ENCODE data around the gene SEMA5A. TPM values are rescaled to one million over a fixed set of nuclear protein-coding genes. Genes with fewer than 3 reads are reported as not detected.

SEMA5A gene
- total and polyA plus RNA-seq, 2 of the 8 experiments (the other 6 are each of a cell fraction or from before 2014, with no cell fraction given): 5.3 to 8.9 TPM

DNA sequence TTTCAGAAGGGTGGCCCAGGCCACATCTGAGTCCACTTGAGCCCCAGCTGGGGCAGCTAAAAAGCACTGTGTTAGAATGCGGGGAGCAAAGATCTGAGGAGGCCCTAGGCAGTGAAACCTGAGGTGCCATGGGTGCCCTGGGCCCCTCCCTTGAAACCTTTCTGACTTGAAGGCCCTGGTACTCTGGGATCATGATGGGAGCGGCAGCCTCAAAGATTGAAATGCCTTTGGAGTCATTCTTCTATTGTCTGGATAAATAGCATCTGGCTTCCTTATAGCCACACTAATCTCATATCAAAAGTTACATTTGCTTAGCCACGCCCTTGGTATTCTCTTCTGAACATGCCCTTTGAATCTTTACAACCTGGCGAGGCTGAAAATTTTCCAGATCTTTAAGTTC, 7.7 kb upstream of the SEMA5A start:
- Histone ChIP-seq H3K36me3 (ENCODE audit: control insufficient read depth in 2 of 4, insufficient read depth in 4 of 4, low read length in 3 of 4) (peaks cover 3 to 10% (median 7%) of the 10 kb centered on the region in 4 experiments), H2AK5ac (ENCODE audit: low read depth, low read length) (no peak overlapping the region), H3K56ac (replicated peaks; ENCODE audit: insufficient read length, low read depth, low read length) (no peak overlapping the region), H3K23ac (ENCODE audit: insufficient read length) (no peak overlapping the region), H3K9me3 (ENCODE audit: insufficient read depth in 2 of 2, low read depth in 1 of 2, low read length in 1 of 2) (no peaks in the 10 kb centered on the region), H3K4me2 (ENCODE audit: insufficient read depth in 1 of 2, low read depth in 2 of 2, low read length in 2 of 2) (no peak overlapping the region), H3K9ac (replicated peaks in 1 of 4; ENCODE audit: extremely low read depth in 1 of 4, low read depth in 3 of 4, low read length in 3 of 4) (no peak overlapping the region), H3K4me1 (replicated peaks in 1 of 4; ENCODE audit: control insufficient read depth in 3 of 4, insufficient read depth in 4 of 4, low read length in 3 of 4) (peaks cover 0 to 3% (median 0%) of the 10 kb centered on the region in 4 experiments; a peak in 1 of 7 replicates), H3K27ac (ENCODE audit: low read depth, low read length) (no peak overlapping the region), H3K14ac (ENCODE audit: insufficient read length) (no peak overlapping the region), H2BK5ac (ENCODE audit: low read depth, low read length) (no peak overlapping the region), H4K5ac (ENCODE audit: insufficient read length, low read depth, low read length) (no peak overlapping the region), H3K79me1 (ENCODE audit: low read depth, low read length) (no peaks in the 10 kb centered on the region), H3K4ac (replicated peaks; ENCODE audit: insufficient read length, low read depth, low read length) (no peak overlapping the region), H3K79me2 (ENCODE audit: control insufficient read depth in 1 of 2, insufficient read depth in 2 of 2, low read length in 2 of 2) (no peaks in the 10 kb centered on the region), H3K23me2 (ENCODE audit: low read depth, low read length) (no peaks in the 10 kb centered on the region), H3K4me3 (ENCODE audit: extremely low read depth in 1 of 4, insufficient read depth in 2 of 4, low read depth in 3 of 4, low read length in 4 of 4) (no peak overlapping the region), H2AFZ (ENCODE audit: low read length) (no peak overlapping the region), H3K27me3 (replicated peaks in 1 of 4; ENCODE audit: control insufficient read depth in 3 of 4, extremely low read depth in 1 of 4, insufficient read depth in 3 of 4, low read length in 3 of 4) (no peaks in the 10 kb centered on the region), H4K91ac (replicated peaks; ENCODE audit: insufficient read length, low read length) (no peak overlapping the region), H2BK15ac (ENCODE audit: low read length) (no peak overlapping the region), H4K8ac (ENCODE audit: extremely low read depth, insufficient read depth, low read length) (no peak overlapping the region), H2BK20ac (ENCODE audit: low read length) (no peak overlapping the region), H4K20me1 (replicated peaks in 1 of 2; ENCODE audit: control insufficient read depth in 1 of 2, insufficient read depth in 2 of 2, low read length in 2 of 2) (no peaks in the 10 kb centered on the region), H2BK120ac (replicated peaks; ENCODE audit: low read depth, low read length) (no peak overlapping the region), H2BK12ac (ENCODE audit: low read depth, low read length) (no peak overlapping the region), H3K18ac (ENCODE audit: extremely low read depth, low read length) (no peak overlapping the region)
- TF ChIP-seq, protein P1, sequence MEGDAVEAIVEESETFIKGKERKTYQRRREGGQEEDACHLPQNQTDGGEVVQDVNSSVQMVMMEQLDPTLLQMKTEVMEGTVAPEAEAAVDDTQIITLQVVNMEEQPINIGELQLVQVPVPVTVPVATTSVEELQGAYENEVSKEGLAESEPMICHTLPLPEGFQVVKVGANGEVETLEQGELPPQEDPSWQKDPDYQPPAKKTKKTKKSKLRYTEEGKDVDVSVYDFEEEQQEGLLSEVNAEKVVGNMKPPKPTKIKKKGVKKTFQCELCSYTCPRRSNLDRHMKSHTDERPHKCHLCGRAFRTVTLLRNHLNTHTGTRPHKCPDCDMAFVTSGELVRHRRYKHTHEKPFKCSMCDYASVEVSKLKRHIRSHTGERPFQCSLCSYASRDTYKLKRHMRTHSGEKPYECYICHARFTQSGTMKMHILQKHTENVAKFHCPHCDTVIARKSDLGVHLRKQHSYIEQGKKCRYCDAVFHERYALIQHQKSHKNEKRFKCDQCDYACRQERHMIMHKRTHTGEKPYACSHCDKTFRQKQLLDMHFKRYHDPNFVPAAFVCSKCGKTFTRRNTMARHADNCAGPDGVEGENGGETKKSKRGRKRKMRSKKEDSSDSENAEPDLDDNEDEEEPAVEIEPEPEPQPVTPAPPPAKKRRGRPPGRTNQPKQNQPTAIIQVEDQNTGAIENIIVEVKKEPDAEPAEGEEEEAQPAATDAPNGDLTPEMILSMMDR (IDR thresholded peaks at IDR 0.05; ENCODE audit: control extremely low read depth in 1 of 3, insufficient read depth in 1 of 3, low read depth in 1 of 3, low read length in 3 of 3): no peak
- no peak for TF ChIP-seq NANOG (IDR thresholded peaks at IDR 0.05; ENCODE audit: insufficient read depth, low read depth, low read length, poor library complexity, severe bottlenecking)
- POLR2A ChIA-PET (ENCODE audit: partially characterized antibody): no interaction called here
- no peak for DNase-seq (ENCODE audit: low read depth in 1 of 2, low spot score in 2 of 2)
- 89% methylated on average over 4 of the region's 4 CpGs; no CpG with 5 or more reads in 1 of the 2 experiments for WGBS, 2 experiments (ENCODE audit: extremely low coverage in 1 of 2, insufficient coverage in 1 of 2, insufficient read length in 1 of 2, insufficient replicate concordance in 2 of 2, low coverage in 1 of 2, low lambda C conversion rate in 2 of 2, missing lambda C conversion rate in 1 of 2)
- CTCF ChIA-PET (ENCODE audit: partially characterized antibody): interaction anchor here (1.4 kb wide), 1 partner anchor 9 kb away, joined by 3 read pairs; no protein-coding TSS in a partner anchor
- no peak for FAIRE-seq

Measured in H1 (cell line).